ENCODE data around the gene SFI1. TPM values are rescaled to one million over a fixed set of nuclear protein-coding genes. Genes with fewer than 3 reads are reported as not detected.

SFI1 gene
- total and polyA plus RNA-seq, 2 donors (not counting 1 experiment from before 2014, with no cell fraction given), result 80.2 to 182 TPM

DNA sequence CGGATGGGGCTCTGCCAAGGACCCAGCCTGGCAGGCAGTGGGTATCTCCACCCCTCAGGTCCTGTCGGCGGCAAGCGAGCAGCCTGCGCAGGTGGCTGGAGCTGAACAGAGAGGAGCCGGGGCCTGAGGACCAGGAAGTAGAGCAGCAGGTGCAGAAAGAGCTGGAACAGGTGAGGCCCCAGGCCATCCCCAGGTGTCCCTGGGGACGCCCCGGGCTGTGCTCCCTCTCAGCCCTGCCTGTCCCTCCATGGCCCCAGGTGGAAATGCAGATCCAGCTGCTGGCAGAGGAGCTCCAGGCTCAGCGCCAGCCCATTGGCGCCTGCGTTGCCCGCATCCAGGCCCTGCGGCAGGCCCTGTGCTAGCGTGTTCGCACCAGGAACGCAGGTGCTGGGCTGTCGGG is 121.7 kb downstream of the SFI1 start:
- TF ChIP-seq, protein P1, sequence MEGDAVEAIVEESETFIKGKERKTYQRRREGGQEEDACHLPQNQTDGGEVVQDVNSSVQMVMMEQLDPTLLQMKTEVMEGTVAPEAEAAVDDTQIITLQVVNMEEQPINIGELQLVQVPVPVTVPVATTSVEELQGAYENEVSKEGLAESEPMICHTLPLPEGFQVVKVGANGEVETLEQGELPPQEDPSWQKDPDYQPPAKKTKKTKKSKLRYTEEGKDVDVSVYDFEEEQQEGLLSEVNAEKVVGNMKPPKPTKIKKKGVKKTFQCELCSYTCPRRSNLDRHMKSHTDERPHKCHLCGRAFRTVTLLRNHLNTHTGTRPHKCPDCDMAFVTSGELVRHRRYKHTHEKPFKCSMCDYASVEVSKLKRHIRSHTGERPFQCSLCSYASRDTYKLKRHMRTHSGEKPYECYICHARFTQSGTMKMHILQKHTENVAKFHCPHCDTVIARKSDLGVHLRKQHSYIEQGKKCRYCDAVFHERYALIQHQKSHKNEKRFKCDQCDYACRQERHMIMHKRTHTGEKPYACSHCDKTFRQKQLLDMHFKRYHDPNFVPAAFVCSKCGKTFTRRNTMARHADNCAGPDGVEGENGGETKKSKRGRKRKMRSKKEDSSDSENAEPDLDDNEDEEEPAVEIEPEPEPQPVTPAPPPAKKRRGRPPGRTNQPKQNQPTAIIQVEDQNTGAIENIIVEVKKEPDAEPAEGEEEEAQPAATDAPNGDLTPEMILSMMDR (IDR thresholded peaks at IDR 0.05), result no peak
- TF ChIP-seq EZH2 (IDR thresholded peaks at IDR 0.05; ENCODE audit: borderline replicate concordance, insufficient read depth, low read depth, low read length, poor library complexity, severe bottlenecking), result no peak
- Mint-ChIP-seq H3K27ac (no peak overlapping the region), H3K4me1 (peaks cover 32% of the 10 kb centered on the region), H3K4me3 (no peak overlapping the region), H3K27me3 (no peaks in the 10 kb centered on the region), H3K9me3 (ENCODE audit: insufficient read depth) (no peaks in the 10 kb centered on the region)
- ChIA-PET CTCF (no interaction called here), POLR2A (no interaction called here)
- Histone ChIP-seq H3K4me2 (replicated peaks; ENCODE audit: low read depth, low read length, poor library complexity, severe bottlenecking) (no peak overlapping the region), H3K79me2 (ENCODE audit: control insufficient read depth, insufficient read depth, low read length) (peaks cover 6% of the 10 kb centered on the region), H3K9ac (ENCODE audit: low read length) (no peak overlapping the region), H3K9me3 (ENCODE audit: control extremely low read depth in 1 of 3, control insufficient read depth in 2 of 3, insufficient read depth in 1 of 3, low read length in 2 of 3) (no peaks in the 10 kb centered on the region), H3K4me3 (ENCODE audit: control extremely low read depth in 1 of 5, extremely low read depth in 1 of 5, insufficient read depth in 1 of 5, low read depth in 2 of 5, low read length in 4 of 5) (no peak overlapping the region), H3K36me3 (replicated peaks in 1 of 2; ENCODE audit: control extremely low read depth in 1 of 2, control insufficient read depth in 1 of 2, extremely low read depth in 1 of 2, insufficient read depth in 2 of 2, low read length in 1 of 2) (peaks cover 0 to 46% of the 10 kb centered on the region in 2 experiments), H3K27ac (ENCODE audit: low read length in 2 of 2) (no peak overlapping the region), H3K27me3 (replicated peaks in 1 of 4; ENCODE audit: control extremely low read depth in 1 of 4, control insufficient read depth in 3 of 4, insufficient read depth in 4 of 4, low read length in 3 of 4) (no peaks in the 10 kb centered on the region), H3K4me1 (ENCODE audit: control insufficient read depth in 2 of 2, insufficient read depth in 2 of 2, low read length in 2 of 2) (peaks cover 17 to 29% of the 10 kb centered on the region in 2 donors), H2AFZ (ENCODE audit: insufficient read depth, low read depth, low read length, poor library complexity, severe bottlenecking) (no peak overlapping the region), H4K20me1 (ENCODE audit: control insufficient read depth, insufficient read depth, low read length, poor library complexity, severe bottlenecking) (peaks cover 8% of the 10 kb centered on the region)
- intact Hi-C loops (cut with micrococcal nuclease), result no loop called here
- ATAC-seq (ENCODE audit: low read depth) (no peak), DNase-seq (no peak)
- WGBS (ENCODE audit: insufficient coverage), result 83% methylated on average over 15 of the region's 17 CpGs

GRCh38 chr22:31618471-31619176 is 122.3 kb downstream of the SFI1 start:
- H3K4me1 Mint-ChIP-seq, result peaks cover 32% of the 10 kb centered on the region
- Histone ChIP-seq H3K4me2 (replicated peaks; ENCODE audit: low read depth, low read length, poor library complexity, severe bottlenecking) (no peak overlapping the region), H2AFZ (ENCODE audit: insufficient read depth, low read depth, low read length, poor library complexity, severe bottlenecking) (no peak overlapping the region), H3K27me3 (replicated peaks in 1 of 4; ENCODE audit: control extremely low read depth in 1 of 4, control insufficient read depth in 3 of 4, insufficient read depth in 4 of 4, low read length in 3 of 4) (no peaks in the 10 kb centered on the region), H3K9ac (ENCODE audit: low read length) (no peak overlapping the region), H3K36me3 (replicated peaks in 1 of 2; ENCODE audit: control extremely low read depth in 1 of 2, control insufficient read depth in 1 of 2, extremely low read depth in 1 of 2, insufficient read depth in 2 of 2, low read length in 1 of 2) (peaks cover 0 to 46% of the 10 kb centered on the region in 2 experiments), H3K79me2 (ENCODE audit: control insufficient read depth, insufficient read depth, low read length) (peaks cover 8% of the 10 kb centered on the region), H3K27ac (ENCODE audit: low read length in 2 of 2) (no peak overlapping the region), H3K4me3 (ENCODE audit: control extremely low read depth in 1 of 5, extremely low read depth in 1 of 5, insufficient read depth in 1 of 5, low read depth in 2 of 5, low read length in 4 of 5) (no peak overlapping the region), H4K20me1 (ENCODE audit: control insufficient read depth, insufficient read depth, low read length, poor library complexity, severe bottlenecking) (peaks cover 14% of the 10 kb centered on the region), H3K9me3 (ENCODE audit: control extremely low read depth in 1 of 3, control insufficient read depth in 2 of 3, insufficient read depth in 1 of 3, low read length in 2 of 3) (no peaks in the 10 kb centered on the region), H3K4me1 (ENCODE audit: control insufficient read depth in 2 of 2, insufficient read depth in 2 of 2, low read length in 2 of 2) (peaks cover 17 to 29% of the 10 kb centered on the region in 2 donors)
- intact Hi-C loops (cut with micrococcal nuclease), result no loop called here
- H3K4me3 Mint-ChIP-seq, result no peak overlapping the region
- H3K27me3 Mint-ChIP-seq, result no peaks in the 10 kb centered on the region
- CTCF ChIA-PET, result no interaction called here
- ATAC-seq (ENCODE audit: low read depth), result no peak
- TF ChIP-seq, protein P1 (IDR thresholded peaks at IDR 0.05), result no peak
- no peak for TF ChIP-seq EZH2 (IDR thresholded peaks at IDR 0.05; ENCODE audit: borderline replicate concordance, insufficient read depth, low read depth, low read length, poor library complexity, severe bottlenecking)
- POLR2A ChIA-PET, result no interaction called here
- no peaks in the 10 kb centered on the region for H3K9me3 Mint-ChIP-seq (ENCODE audit: insufficient read depth)
- no peak overlapping the region for H3K27ac Mint-ChIP-seq
- WGBS (ENCODE audit: insufficient coverage), result 98% methylated on average over 5 of the region's 5 CpGs
- DNase-seq, result no peak

Measured in B cell (primary cell).